ENCODE results near the gene VPS26B.
"Not testable (repeated sequence)": the region's sequence is repeated elsewhere in the genome, so short reads cannot be mapped to it uniquely, and the experiment has no call there.

Gene VPS26B

DNA sequence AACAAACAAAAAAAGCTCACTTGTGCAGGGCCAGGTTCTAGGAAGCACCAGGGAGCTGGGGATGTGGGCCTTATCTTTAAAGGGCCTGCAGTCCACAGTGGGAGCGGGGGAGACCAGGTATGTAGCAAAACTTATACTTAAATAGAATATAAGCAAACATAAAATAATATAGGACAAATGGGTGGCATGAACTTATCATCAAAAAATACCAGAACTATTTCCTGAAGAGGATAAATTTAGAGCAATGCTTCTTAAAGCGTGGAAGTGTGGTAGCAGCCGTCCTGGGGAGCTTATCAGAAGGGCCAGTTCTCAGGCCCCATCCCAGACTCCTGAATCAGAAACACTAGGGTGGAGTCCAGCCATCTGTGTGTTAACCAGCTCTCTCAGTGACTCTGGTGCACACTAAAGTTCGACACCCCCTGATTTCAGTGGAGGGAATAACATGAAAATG lies 9.3 kb downstream of the VPS26B start:
- DNase-seq, result no peak

DNA sequence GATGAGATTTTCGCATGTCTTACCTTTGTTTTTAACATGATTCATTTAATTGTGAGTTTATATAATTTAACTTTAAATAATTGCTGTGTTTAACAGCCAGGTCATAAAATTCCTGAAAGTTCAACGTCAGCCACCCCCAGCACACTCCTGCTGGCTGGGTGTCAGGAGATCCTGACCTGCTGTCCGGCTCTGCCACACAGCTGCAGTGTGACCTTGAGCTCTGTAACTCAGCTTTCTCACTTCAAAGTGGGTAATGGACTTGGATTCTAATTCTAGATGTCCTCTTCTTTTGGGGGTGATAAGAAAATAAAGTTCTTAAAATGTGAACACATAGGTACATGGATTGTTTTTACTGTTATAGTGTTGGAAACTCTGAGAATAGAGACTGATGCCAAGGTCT lies 10.9 kb downstream of the VPS26B start:
- DNase-seq, result no peak

DNA sequence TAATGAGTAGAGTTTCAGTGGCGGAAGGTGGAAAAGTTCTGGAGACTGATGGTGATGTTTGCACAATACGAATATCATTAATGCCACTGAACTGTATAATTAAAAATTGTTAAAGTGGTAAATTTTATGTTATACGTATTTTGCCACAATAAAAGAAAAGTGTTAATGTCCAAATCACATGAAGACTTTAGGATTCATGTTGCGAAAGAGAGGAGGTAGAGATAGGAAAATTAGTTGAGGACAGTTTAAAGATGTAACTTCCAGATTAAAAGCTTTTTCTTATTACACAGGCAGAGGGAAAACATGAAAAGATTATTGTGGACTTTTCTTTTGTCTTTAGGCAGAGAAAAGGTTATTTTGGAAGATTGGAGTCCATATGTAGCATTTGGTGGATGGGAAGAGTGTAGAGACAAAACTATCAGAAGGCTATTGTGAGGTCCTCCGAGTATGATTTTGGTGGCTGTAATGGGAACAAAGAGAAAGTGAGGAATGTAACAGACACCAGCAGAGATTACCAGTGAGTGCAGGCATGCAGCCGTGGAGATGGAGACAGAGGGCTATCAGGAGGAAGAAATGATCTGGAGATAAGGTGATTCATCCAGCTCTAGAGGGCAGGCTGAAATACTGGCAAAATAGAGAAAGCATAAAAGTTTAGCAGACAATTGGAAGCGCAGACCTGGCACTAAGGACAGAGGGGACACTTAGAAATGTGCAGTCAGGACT lies 12.5 kb downstream of the VPS26B start:
- no peak for DNase-seq

DNA sequence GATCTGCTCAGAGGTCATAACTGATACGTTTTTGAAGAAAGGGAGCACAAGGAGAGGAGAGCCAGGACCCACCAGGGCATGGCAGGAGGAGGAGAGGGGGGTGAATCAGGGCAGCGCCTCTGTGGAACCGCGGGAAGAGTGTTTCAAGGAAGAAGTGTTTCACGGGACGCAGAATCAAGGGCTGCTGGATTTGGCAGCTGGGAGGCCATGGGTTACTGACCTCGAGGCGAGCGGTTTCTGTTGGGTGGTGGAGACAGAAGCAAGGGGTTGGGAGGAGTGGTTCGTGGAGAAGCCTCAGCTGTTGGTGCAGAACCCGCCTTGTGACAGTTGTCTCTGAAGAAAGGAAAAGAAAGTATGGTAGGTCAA lies 13.1 kb downstream of the VPS26B start:
- DNase-seq, result no peak

DNA sequence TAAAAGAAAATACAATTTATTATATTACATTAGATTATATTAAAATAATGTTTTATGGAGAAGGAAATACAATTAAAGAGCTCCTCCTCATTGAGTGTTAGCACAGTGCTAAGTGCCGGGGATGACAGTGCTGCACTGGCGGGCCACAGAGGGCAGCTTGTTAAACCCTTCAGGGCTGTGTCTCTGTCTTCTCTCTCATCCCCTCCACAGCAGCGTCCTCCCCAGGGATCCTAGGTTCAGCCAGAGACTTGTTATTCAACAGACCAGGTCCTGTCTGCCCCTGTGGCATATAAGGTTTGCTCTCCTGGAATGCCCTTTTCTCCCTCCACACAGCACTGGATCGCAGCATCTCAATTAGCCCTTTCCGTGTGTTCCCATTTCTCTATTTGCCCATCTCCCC lies 14.5 kb downstream of the VPS26B start:
- DNase-seq, result no peak

DNA sequence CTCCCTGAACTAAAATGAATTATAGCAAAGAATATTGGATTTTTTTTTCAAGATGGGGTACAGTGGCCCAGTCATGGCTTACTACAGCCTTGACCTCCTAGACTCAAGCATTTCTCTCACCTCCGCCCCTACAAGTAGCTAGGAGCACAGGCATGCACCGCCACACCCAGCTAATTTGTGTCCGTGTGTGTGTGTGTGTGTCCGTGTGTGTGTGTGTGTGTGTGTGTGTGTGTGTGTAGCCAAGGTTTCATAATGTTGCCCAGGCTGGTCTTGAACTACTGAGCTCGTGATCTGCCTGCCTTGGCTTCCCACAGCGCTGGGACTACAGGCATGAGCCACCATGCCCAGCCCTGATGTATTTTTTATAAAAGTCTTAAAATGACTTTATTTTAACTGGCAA lies 16.1 kb downstream of the VPS26B start:
- DNase-seq, result no peak

DNA sequence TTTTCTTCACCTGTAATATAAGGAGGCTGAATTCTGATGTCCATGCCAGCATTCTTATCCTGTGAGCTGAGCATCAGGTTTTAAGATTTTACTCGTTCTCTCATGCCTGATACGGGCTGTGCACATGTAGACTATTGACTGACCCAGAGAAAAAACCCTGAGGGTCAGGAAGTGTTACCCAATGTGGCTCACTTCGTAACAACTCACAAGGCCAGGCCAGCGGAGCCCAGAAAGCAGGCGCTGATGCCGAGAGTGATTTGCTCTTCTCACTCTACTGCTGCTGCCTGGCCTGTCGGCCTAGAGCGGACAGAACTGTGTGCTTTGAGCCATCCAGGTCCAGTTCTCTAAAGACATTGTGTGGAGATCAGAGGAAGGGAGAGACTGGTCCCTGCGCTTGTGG lies 17.9 kb downstream of the VPS26B start:
- DNase-seq, result no peak

DNA sequence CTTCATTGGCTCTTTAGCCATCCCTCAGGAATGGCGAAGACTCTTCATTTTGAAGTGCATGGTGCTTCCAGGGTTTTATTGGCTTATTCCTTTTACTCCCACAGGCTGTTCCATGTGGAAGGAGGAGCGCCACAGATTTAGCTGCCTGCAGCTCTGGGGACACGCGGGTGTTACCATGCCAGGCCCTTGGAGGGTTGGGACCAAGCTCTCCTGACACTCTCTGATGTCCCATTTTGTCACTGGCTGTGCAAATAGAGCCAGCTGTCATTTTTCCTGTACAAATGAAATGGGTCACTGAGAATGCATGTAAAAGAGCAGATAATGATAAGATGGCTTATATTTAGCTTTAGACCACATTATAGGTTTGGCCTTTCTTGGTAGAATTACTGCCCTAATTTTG lies 19.4 kb downstream of the VPS26B start:
- no peak for DNase-seq

DNA sequence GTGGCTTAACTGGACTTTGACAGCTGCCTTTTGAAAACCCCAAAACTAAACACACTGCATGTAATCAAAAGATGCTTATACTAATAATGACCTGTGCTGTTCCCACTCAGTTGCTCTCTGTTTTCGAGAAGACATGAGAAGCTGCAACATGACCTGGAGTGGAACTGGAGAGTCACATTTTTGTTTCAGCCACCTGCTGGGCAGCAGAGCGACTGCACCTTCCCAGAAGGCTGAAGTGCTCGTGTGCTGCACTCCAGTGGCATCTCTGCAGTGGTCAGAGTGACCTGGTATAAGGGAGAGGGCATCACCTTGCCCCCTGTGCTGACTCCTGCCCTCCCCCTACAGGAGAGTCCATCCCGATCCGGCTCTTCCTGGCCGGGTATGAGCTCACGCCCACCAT lies 20.1 kb downstream of the VPS26B start:
- DNase-seq, result no peak

DNA sequence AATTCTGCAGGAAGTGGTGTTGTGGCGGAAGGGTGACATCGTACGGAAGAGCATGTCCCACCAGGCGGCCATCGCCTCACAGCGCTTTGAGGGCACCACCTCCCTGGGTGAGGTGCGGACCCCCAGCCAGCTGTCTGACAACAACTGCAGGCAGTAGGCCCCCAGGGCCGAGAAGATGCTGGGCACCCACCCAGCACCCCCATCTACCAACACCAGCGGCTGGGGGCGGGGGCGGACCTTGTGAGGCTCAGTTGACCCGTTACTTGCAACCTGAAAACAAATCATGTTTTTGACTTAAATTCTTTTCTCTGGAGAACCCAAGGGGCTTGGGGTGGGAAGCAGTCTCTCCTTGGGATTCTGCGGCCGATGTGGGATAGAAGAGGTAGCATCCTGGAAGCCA lies 21.0 kb downstream of the VPS26B start:
- no peak for DNase-seq

DNA sequence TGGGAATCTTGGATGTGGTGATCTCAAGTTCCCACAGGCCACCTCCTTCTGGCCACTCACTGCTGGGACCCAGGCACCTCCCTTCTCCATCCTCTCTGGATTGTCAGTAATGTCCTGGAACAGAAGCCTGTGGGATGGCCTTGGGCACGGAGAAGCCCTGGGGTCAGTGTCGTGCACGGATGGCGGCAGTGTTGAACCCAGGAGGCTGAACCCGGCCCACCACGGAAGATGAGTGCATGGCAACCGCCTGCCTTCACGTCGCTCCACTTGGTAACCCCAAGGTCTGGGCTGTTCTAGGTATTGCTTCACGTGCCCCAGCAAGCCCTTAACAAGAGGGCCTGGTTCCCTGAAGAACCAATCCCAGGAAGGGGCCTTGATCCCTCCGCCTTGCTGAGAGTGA lies 21.6 kb downstream of the VPS26B start:
- no peak for DNase-seq

DNA sequence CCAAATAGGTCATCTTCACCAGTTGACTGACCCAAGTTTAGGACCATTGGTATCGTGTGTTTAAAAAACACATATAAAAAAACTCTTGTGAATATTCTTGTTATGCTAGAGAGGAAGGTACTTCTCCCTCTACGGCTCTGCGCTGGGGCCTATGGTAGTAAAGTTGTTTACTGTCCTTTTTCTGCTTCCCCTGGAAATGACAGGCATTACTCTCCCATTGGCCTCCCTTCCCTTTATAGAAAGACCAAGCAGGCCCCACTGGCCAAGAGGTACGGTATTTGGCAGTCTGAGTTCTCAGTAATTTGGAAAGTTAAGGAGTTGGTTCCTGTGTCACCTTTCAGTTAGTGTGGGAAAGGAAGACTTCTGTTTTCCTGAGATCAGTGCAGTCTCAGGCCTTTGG lies 22.2 kb downstream of the VPS26B start:
- no peak for DNase-seq

DNA sequence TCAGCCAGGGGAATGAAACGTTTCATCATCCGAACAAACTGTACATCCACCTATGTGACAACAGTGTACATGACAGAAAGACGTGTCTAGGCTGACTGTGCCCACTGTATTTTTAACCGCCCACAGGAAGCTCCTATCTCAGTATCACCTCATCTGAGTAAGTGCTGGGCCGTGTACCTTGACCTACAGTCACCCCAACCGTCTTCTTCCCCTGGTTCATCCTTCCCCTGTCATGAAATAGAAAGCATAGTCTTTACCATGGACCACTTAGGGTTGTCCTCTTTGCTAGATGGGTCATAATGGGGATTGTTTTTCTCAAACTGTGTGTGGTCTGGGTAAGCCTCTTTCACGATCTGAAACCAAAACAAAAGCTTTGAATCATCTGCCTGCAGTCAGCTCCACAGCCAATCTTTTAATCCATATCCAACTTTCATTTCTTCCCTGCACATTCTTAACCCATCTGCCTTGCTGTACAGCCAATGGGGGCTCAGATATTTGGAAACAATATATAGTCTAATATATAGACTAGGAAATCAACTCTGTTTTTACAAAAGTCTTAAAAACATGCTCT lies 24.5 kb downstream of the VPS26B start:
- DNase-seq, result no peak

DNA sequence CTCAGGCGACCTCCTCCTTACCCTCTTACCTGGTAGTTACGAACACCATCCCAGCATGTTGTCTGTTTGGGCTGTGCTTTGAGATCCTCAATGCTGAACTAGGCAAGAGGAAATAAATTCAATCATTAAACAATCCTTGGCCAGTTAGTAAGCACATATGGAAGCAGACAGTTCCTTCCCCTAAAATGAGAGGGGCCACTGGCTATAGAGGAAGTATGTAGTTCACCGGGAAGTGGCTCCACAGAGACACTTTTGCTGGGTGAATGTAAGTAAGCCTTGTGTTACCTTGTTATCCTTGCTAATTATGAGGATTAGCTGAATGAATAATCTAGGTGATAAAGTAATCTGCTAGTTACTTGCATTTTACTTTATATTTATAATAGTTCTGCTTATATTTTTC lies 25.8 kb downstream of the VPS26B start:
- no peak for DNase-seq

DNA sequence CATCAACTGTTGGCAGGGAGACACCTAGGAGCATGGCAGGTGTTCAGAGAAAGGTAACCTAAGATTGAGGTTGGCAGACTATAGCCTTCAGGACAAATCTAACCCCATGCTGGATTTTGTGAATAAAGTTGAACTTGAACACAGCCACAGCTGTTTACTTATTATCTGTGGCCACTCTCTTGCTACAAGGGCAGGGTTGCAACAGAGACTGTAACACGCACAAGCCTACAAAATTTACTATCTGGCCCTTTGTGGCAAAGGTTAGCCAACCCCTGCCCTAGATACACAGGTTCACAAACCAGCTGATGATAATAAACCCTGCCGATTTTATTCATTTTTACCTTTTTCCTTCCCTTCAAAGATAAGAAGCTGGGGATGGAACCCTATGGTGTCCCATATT lies 26.2 kb downstream of the VPS26B start:
- DNase-seq, result no peak

DNA sequence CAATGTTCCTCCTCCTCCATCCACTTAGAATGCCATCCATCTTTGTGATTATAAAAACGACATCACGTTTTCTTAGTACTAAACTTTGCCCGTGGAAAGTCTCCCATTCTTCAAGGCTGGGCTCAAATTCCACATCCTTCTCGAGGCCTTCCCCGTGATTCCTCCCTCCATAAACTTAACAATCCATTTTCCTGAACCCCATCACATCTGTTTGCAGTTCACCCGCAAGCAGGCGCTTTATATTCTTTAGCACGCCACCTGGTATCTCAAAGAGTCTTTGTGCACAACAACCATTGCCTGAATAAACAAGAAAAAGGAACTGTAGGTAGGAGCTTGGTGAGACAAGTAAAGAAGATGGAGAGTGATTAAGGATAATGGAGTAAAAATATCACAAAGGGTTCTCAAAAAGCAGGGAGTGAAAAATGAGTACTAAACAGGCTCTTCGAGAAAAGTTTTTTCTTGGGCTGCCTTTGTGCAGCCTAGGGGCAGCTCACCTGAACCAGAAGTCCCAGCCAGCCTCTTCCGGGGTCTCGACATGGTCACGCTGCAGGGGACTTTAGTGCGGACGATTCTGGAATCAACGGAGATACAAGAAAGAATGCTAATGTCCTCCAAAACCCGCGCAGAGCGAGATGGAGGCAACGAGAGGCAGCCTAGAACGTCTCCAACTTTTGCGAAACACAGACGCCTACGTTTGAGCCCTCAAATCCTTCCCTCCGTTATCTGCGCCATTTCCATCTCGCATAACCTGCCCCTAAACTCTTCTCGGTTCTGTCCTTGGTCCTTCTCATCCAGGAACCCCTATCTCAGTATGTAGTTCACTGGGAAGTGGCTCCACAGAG lies 28.1 kb downstream of the VPS26B start:
- peak; percentile 30 for DNase-seq

DNA sequence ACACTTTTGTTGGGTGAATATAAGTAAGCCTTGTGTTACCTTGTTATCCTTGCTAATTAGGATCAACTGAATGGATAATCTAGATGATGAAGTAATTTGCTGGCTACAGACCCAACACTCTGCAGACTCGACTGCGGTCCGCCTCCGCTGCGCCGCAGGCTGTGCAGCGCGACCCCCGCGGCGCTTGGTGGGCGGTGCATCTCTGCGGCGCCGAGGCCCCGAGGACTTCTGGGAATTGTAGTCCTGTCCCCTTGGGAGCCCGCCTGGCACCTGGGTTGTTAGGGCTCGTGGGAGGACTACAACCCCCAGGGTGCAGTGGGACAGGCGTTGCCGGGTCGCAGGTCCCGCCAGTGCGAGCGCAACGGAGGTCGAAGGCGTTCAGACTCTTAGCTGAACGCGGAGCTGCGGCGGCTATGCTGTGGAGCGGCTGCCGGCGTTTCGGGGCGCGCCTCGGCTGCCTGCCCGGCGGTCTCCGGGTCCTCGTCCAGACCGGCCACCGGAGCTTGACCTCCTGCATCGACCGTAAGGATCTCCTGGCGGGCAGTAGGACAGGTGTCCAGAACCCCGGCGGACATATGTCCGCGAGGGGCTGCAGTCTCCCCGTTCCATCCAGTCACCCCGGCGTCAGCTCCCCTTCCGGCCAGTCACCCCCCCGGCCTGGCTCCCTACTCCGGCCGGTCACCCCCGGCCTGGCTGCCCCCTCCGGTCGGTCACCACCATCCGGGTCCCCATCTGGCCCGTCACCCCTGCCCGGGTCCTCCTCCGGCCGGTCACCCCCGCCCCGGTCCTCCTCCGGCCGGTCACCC lies 28.9 kb downstream of the VPS26B start, which contains the start of the genes ACAD8 and THYN1:
Gene ACAD8, plus strand, starts transcription at position 381 of the 806 bp plus-strand sequence. Its CDS starts 33 bp downstream, at position 414.
Gene THYN1, minus strand, starts transcription at position 165 of the 806 bp plus-strand sequence. CDS start 470 bp downstream, outside the sequence.
- peak; percentile 97 for DNase-seq

DNA sequence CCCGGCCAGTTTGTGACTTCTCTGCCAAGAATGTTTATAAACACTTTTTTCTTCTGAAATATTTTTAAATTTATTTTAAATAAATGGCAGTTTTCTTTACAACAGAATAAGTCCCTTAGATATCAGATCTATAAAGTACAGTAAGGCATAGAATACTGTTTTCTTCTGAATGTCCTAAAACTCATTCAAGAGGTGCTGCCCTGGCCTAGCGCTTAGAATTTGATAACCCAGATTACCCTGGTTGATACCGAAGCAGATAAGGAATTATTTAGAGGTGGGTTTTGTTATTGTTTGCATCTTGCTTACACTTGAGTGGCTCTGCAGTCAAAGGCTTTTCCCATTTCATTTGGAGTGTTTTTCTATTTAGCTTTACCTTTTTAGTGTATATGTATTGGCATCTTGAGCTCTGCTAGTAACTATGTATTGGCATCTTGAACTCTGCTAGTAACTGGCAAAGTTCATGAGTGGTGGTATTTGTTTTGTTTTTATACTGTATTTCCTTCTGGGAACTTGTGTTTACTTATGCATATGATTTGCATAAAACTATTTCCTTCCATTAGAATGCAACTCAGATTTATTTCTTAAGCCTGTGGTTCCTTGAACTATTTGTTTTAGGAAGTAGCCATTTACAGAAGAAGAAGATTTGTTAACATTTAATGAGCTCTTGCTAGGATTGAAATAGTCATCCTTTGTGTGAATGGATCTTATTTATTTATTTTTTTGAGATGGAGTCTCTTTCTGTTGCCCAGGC lies 30.1 kb downstream of the VPS26B start:
- DNase-seq, result no peak

DNA sequence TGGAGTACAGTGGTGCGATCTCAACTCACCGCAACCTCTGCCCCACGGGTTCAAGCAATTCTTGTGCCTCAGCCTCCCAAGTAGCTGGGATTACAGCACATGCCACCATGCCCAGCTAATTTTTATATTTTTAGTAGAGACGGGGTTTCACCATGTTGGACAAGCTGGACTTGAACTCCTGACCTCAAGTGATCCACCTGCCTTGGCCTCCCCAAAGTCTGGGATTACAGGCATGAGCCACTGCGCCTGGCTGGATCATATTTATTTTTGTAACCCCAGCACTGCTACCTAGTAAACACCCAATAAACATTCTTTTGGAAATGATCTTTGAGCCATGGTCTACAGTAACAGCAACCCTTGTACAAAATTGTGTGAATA lies 30.7 kb downstream of the VPS26B start:
- DNase-seq, result not testable (repeated sequence)

DNA sequence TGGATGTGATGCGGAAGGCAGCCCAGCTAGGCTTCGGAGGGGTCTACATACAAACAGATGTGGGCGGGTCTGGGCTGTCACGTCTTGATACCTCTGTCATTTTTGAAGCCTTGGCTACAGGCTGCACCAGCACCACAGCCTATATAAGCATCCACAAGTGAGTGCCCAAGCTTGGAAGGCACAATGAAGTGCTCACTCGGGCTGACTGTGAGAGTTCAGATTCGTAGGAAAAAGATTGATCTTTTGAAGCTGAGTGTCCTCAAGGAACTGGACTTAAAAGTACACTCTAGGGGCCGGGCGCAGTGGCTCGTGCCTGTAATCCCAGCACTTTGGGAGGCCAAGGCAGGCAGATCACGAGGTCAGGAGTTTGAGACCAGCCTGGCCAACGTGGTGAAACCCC lies 32.6 kb downstream of the VPS26B start:
- no peak for DNase-seq

DNA sequence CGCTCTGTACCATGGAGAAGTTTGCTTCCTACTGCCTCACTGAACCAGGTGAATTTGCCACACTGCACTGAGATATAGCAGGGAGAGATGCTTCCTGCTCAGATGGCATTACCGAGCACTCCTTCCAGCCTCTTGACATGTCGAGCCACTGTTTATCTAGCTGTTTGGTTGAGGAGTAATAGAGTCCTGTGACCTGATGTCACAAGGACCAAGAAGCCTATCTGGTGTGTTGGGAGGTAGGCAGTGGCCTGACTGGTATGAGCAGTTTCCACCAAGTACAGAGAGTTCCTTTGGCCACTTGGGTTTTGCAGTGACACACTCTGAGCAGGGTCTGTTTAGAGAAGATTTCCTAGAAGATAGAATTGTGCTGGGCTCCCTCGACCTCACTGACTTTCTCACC lies 34.1 kb downstream of the VPS26B start:
- no peak for DNase-seq

DNA sequence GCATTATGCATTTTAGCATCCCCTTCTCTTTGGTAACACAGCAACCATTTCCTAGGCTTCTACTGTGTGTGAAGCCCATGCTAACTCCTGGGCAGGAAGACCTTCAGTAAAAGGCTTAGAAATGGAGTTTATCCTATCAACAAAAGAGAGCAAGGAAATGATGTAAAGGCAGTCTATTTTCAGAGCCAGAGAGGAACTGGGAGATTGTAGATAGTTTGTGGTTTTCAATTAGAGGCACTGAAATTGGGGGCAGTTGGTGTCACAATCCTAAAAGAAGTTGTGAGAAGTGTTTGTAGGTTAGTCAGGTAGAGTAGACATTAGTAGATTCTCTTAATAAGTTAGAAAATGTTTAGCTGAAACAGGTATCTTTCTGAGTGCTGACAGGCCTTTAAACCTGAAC lies 36.0 kb downstream of the VPS26B start:
- DNase-seq, result no peak

All from HCEC 1CT (cell line).